ENCODE measurements around the gene AQP4.

The AQP4 gene

GRCh38 chr18:26832302-26832701 is 33.2 kb downstream of the AQP4 start:
- DNase-seq, result no peak

- no peak for DNase-seq
Observed at GRCh38 chr18:26827581-26827980, 37.9 kb downstream of the AQP4 start.

GRCh38 chr18:26826656-26827235 is 38.8 kb downstream of the AQP4 start:
- DNase-seq, result no peak

GRCh38 chr18:26821181-26821580 is 44.3 kb downstream of the AQP4 start:
- no peak for DNase-seq

GRCh38 chr18:26819046-26819445 is 46.5 kb downstream of the AQP4 start:
- no peak for DNase-seq

- no peak for DNase-seq
Observed at GRCh38 chr18:26818461-26818860, 47.0 kb downstream of the AQP4 start.

GRCh38 chr18:26813043-26813442 is 52.5 kb downstream of the AQP4 start:
- DNase-seq, result no peak

GRCh38 chr18:26812462-26812861 is 53.0 kb downstream of the AQP4 start:
- DNase-seq, result no peak

- DNase-seq, result no peak
Observed at GRCh38 chr18:26809346-26809745, 56.2 kb downstream of the AQP4 start.

GRCh38 chr18:26806224-26806623 is 59.3 kb downstream of the AQP4 start:
- no peak for DNase-seq

- DNase-seq, result no peak
Observed at GRCh38 chr18:26804519-26804918, 61.0 kb downstream of the AQP4 start.

GRCh38 chr18:26803643-26804042 is 61.9 kb downstream of the AQP4 start:
- DNase-seq, result no peak

GRCh38 chr18:26802330-26803200 is 62.9 kb downstream of the AQP4 start:
- no peak for DNase-seq
